GM12878 (cell line): ENCODE measurements around the gene DPP6.

Experiments used
- ATF7 ChIP-seq: fragments of 450-650 bp; IDR thresholded peaks from 2 replicates; pipeline ENCODE4 v1.6.1; 2016; ENCODE audit warnings: low read depth, mild to moderate bottlenecking
- CEBPB ChIP-seq, 2 experiments: fragments of 150-350 bp in 1 of 2; IDR thresholded peaks; 2 replicates each; pipeline ENCODE4 v1.6.1; 2012 to 2014; ENCODE audit warnings: low read depth in 2 of 2, low read length in 2 of 2, borderline replicate concordance in 1 of 2, inconsistent platforms in 1 of 2
- EZH2 ChIP-seq: IDR thresholded peaks from 2 replicates; pipeline ENCODE4 v1.6.1; 2012; ENCODE audit warnings: low read depth, mild to moderate bottlenecking, control low read depth, inconsistent platforms, low read length, borderline replicate concordance; ENCODE audit not compliant: control insufficient read depth
- FOS ChIP-seq: IDR thresholded peaks from 3 replicates; pipeline ENCODE4 v1.6.1; 2011; ENCODE audit warnings: borderline replicate concordance; ENCODE audit not compliant: insufficient read length; ENCODE audit errors: extremely low read depth
- JUNB ChIP-seq: IDR thresholded peaks from 2 replicates; pipeline ENCODE4 v1.6.1; 2016; ENCODE audit warnings: antibody characterized with exemption, mild to moderate bottlenecking
- NR2C2 ChIP-seq: IDR thresholded peaks from 2 replicates; pipeline ENCODE4 v1.6.1; 2011; ENCODE audit warnings: borderline replicate concordance, low read depth; ENCODE audit not compliant: control insufficient read depth, insufficient read length
- PAX5 ChIP-seq: IDR thresholded peaks from 2 replicates; pipeline ENCODE4 v1.6.1; 2011; ENCODE audit warnings: low read depth, low read length, borderline replicate concordance
- POLR2AphosphoS5 ChIP-seq: IDR thresholded peaks from 2 replicates; pipeline ENCODE4 v1.6.1; 2011; ENCODE audit warnings: mild to moderate bottlenecking, low read length, inconsistent platforms
- RFX5 ChIP-seq: IDR thresholded peaks from 2 replicates; pipeline ENCODE4 v1.6.1; 2011; ENCODE audit warnings: low read depth, low read length, improper control_type of control experiment
- SUZ12 ChIP-seq: fragments of 200-600 bp; sonication (generic); IDR thresholded peaks from one replicate; pipeline ENCODE4 v1.6.1; 2018; ENCODE audit warnings: antibody characterized with exemption, mild to moderate bottlenecking; ENCODE audit not compliant: unreplicated experiment
- TF ChIP-seq, protein P1 (sequence below), 3 experiments: IDR thresholded peaks in 2 of 3; conservative IDR thresholded peaks in 1 of 3; 2 replicates each; pipeline ENCODE4 v1.5.1; 2011; ENCODE audit warnings: low read depth in 3 of 3, low read length in 3 of 3, mild to moderate bottlenecking in 3 of 3, control low read depth in 2 of 3, moderate library complexity in 2 of 3, inconsistent platforms in 1 of 3, mixed read lengths in 1 of 3; ENCODE audit not compliant: control insufficient read depth in 2 of 3, insufficient read depth in 1 of 3; ENCODE audit errors: extremely low read depth in 1 of 3
- TF ChIP-seq, protein P2 (sequence below): IDR thresholded peaks from 2 replicates; pipeline ENCODE4 v1.6.1; 2011; ENCODE audit warnings: low read depth, low read length, improper control_type of control experiment, borderline replicate concordance
- TF ChIP-seq, protein P3 (sequence below): IDR thresholded peaks from 2 replicates; pipeline ENCODE4 v1.6.1; 2011; ENCODE audit warnings: low read depth, mild to moderate bottlenecking, low read length, moderate library complexity, borderline replicate concordance; ENCODE audit errors: extremely low read depth
- TF ChIP-seq, protein P4 (sequence below): IDR thresholded peaks from 2 replicates; pipeline ENCODE4 v1.6.1; 2012; ENCODE audit warnings: low read depth, low read length, improper control_type of control experiment

DNA sequence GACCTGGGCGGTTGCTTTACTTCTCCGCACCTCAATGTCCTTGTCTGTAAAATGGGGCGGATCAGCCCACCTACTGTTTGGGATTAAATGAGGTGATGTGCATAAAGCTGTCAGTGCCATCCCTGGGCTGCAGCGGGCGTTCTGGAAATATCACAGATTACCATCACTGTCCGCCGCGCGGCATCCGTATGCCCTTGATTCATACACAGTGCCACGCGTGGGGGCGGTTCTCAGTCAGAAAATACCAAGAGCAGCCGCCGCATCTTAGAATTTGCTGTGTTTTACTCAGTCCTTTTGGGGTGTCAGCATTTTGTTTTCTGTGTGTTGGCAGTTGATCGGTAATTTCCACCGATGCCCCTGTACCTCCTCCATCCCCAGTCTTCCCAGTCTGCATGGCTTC is 338.8 kb downstream of the DPP6 start:
- TF ChIP-seq CEBPB (IDR thresholded peaks at IDR 0.05; ENCODE audit: borderline replicate concordance in 1 of 2, low read depth in 2 of 2, low read length in 2 of 2): no peak
- TF ChIP-seq, protein P1, sequence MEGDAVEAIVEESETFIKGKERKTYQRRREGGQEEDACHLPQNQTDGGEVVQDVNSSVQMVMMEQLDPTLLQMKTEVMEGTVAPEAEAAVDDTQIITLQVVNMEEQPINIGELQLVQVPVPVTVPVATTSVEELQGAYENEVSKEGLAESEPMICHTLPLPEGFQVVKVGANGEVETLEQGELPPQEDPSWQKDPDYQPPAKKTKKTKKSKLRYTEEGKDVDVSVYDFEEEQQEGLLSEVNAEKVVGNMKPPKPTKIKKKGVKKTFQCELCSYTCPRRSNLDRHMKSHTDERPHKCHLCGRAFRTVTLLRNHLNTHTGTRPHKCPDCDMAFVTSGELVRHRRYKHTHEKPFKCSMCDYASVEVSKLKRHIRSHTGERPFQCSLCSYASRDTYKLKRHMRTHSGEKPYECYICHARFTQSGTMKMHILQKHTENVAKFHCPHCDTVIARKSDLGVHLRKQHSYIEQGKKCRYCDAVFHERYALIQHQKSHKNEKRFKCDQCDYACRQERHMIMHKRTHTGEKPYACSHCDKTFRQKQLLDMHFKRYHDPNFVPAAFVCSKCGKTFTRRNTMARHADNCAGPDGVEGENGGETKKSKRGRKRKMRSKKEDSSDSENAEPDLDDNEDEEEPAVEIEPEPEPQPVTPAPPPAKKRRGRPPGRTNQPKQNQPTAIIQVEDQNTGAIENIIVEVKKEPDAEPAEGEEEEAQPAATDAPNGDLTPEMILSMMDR (IDR thresholded peaks at IDR 0.05 in 2 of 3, conservative IDR thresholded peaks at IDR 0.05 in 1 of 3; ENCODE audit: control insufficient read depth in 2 of 3, extremely low read depth in 1 of 3, insufficient read depth in 1 of 3, low read depth in 3 of 3, low read length in 3 of 3): no peak
- TF ChIP-seq POLR2AphosphoS5: no peak
- TF ChIP-seq FOS: no peak
- no peak for TF ChIP-seq NR2C2
- no peak for TF ChIP-seq EZH2
- TF ChIP-seq, protein P2, sequence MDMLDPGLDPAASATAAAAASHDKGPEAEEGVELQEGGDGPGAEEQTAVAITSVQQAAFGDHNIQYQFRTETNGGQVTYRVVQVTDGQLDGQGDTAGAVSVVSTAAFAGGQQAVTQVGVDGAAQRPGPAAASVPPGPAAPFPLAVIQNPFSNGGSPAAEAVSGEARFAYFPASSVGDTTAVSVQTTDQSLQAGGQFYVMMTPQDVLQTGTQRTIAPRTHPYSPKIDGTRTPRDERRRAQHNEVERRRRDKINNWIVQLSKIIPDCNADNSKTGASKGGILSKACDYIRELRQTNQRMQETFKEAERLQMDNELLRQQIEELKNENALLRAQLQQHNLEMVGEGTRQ: no peak
- TF ChIP-seq, protein P3, sequence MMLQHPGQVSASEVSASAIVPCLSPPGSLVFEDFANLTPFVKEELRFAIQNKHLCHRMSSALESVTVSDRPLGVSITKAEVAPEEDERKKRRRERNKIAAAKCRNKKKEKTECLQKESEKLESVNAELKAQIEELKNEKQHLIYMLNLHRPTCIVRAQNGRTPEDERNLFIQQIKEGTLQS: no peak
- TF ChIP-seq ATF7: no peak
- TF ChIP-seq, protein P4, sequence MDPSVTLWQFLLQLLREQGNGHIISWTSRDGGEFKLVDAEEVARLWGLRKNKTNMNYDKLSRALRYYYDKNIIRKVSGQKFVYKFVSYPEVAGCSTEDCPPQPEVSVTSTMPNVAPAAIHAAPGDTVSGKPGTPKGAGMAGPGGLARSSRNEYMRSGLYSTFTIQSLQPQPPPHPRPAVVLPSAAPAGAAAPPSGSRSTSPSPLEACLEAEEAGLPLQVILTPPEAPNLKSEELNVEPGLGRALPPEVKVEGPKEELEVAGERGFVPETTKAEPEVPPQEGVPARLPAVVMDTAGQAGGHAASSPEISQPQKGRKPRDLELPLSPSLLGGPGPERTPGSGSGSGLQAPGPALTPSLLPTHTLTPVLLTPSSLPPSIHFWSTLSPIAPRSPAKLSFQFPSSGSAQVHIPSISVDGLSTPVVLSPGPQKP: no peak
- no peak for TF ChIP-seq SUZ12
- TF ChIP-seq RFX5: no peak
- TF ChIP-seq JUNB: no peak
- TF ChIP-seq PAX5: no peak
